GM21528 (cell line): ENCODE data around the gene EXOC4.

ENCODE experiments used
- ATAC-seq: cut with Tn5 transposase; IDR thresholded peaks from one replicate; pipeline ENCODE4 v1.9.1; 2021; ENCODE audit warnings: mild to moderate bottlenecking, moderate library complexity; ENCODE audit not compliant: unreplicated experiment, low FRiP score

Gene EXOC4

DNA sequence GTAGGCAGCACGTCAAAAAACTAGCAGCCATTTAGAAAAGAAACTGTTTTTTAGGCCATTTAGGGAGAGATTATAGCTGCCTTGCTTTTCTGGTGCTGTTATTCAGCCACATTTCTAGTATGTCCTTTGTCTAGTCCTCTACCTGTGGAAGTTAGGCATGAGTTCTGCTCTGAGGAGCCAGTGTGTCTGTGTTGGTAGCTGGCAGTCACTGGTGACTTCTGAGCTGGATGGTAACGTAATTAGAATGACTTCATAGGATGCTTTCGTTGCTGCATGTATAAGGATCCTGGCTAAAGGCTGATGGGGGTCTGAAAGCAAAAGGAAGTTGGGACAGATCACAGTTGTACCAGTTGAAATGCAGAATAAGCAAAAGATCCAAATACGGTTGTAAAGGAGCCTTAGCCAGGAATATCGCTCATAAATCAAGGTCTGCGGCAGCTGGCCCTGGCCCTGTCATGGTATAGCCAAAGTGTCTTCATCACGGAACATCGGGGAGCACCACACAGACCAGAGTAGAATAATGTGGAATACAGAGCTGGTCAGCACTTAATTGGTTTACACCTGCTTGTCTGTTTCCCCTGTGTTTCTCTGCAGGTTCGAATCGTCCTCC, 226.7 kb downstream of the EXOC4 start:
- ATAC-seq = no peak

GRCh38 chr7:133480868-133481267, 228.0 kb downstream of the EXOC4 start:
- no peak for ATAC-seq

DNA sequence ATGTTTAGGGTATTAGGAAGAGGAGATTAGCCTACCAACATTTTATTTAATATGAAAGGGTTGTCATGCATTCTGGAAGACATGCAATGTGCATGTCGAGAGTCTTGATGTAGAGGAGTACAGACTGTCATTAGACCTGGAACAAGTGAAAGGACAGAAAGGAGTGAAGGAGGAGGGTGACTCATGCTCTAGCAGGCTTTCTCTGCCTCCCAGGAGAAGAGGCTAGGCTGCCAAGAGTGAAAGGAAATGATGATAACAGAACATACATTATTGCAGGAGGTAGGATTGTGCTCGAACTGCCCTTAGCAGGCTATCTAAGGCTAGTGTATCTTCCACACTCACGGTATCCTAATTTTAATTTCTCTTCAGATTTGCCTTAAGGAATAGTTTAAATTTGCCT, 228.8 kb downstream of the EXOC4 start:
- no peak for ATAC-seq

GRCh38 chr7:133482599-133482998, 229.7 kb downstream of the EXOC4 start:
- ATAC-seq = no peak

GRCh38 chr7:133484086-133484485, 231.2 kb downstream of the EXOC4 start:
- ATAC-seq = no peak

DNA sequence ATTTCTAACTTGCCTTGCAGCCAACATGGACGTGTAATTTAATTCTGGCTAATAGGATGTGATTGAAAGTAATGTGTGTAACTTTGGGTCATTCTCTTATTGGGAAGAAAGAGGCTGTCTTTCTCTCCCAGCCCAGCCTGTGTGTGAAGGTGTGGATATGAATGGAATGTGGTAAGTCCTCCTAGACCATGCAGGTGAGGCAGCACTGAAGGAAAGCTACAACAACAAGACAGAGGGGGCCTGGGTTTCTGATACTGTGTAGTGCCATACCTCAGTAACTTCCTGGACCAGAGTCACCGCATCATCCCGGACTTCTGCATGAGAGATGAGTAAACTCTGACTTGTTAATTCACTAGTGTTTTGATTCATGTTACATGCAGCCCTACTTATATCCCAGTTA, 237.0 kb downstream of the EXOC4 start:
- no peak for ATAC-seq

- ATAC-seq = no peak
These were observed 238.4 kb downstream of the EXOC4 start for GRCh38 chr7:133491201-133491691.

DNA sequence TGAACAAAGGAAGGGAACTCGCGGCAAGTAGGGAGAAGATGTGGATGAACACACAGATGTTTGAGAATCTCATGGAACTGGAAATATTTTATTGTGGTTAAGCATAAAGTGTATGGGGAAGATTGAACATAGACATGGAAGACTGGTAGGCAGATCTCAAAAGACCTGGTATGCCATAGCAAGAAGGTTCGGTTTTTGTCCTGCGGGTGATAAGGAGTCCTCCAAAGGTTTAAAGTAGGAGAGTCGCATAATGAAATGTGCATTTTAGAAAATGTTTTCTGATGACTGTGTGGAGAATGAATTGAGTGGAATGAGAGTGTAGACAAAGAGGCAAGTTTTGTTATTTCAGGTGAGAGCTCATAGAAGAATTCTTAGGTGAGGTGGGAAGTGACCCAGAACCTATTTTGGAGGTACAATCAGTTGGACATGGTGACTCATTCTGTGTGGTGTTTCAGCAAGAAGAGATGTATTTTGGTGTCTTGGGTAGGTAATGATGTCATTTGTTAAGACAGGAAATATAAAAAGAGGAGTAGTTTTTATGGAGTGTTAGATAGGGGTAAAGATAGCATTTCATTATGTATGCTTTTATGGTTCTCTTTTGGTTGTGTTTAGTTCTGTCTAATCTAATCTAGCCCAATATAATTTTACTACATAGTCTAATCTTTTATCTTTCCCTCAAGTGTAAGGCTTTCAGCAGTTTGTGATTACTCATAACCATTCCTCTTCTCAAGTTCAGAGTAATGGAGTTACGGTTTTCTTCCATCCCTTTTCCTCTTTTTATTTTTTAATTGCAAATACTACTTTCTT, 239.2 kb downstream of the EXOC4 start:
- no peak for ATAC-seq

DNA sequence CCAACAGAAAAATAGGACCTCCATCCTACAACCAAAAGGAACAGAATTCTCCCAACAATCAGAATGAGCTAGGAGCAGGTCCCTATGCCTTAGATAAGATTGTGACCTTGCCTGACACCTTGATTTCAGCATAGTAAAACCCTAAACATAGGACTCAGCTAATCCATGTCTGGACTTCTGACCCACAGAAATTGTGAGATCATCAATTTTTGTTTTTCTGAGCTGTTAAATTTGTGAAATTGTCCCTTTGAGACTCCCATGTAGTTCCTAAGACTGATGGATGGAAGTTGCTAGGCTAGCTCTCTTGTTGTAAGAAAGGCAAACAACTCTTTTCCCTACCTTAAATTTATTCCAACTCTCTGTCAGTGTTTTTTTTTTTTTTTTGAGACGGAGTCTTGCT, 244.2 kb downstream of the EXOC4 start:
- ATAC-seq = no peak

DNA sequence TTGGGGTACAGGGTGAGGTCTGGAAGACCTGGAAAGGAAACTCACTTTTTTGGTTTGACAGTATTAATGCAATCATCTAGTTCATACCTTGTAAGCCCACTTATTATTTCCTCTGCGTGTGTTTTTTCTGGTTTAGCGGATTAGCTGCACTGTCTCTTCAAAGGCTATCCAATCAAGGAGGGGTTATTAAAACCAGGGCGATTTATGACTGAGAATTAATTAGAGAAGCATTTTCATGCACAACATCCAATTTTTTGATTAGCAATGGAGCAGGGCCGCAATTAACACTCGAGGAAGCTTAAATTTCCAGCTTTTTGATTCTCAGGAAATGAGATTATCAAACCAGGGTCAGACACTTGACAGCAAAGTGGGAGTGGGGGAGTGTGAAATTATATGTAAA, 248.9 kb downstream of the EXOC4 start:
- ATAC-seq = no peak

- ATAC-seq = no peak
These were observed 249.6 kb downstream of the EXOC4 start for GRCh38 chr7:133502498-133502897.

DNA sequence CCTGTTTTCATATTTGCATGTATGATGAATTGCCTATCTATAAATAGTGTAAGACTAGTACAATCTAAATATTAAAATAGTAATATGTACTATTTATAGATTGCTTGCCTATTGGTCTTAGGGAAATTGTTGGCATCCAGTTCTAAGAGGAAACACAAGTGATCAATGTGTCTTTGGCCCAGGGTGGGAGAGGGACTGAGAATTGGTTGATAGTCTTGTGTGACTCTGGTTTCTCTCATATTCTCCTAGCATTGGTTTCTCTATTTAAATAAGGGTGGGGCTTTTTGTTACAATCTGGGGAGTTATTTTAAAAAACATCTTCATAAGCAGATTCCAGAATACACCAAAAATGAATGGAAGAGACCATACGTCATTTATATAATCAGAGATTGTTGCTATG, 250.1 kb downstream of the EXOC4 start:
- no peak for ATAC-seq

- no peak for ATAC-seq
These were observed 251.9 kb downstream of the EXOC4 start for GRCh38 chr7:133504825-133505224.

GRCh38 chr7:133509822-133510221, 256.9 kb downstream of the EXOC4 start:
- no peak for ATAC-seq

GRCh38 chr7:133510326-133511055, 257.6 kb downstream of the EXOC4 start:
- no peak for ATAC-seq

GRCh38 chr7:133511252-133511651, 258.4 kb downstream of the EXOC4 start:
- no peak for ATAC-seq

DNA sequence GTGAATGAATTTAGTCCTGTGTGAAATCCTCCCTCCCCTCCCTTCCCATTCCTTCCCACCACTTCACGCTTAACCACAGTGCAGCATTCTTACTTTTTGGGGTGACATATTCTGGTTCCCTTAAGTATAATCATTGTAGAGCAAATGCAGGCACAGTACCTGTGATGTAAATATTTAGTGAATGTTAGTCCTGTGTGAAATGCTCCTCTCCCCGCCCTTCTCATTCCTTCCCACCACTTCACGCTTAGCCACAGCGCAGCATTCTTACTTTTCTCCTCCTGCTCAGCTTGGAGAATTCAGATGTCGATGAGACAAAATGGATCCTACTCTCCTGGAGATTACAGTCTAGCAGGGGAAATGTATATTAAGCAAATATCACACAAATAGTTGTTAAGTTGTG, 258.8 kb downstream of the EXOC4 start:
- ATAC-seq = no peak

DNA sequence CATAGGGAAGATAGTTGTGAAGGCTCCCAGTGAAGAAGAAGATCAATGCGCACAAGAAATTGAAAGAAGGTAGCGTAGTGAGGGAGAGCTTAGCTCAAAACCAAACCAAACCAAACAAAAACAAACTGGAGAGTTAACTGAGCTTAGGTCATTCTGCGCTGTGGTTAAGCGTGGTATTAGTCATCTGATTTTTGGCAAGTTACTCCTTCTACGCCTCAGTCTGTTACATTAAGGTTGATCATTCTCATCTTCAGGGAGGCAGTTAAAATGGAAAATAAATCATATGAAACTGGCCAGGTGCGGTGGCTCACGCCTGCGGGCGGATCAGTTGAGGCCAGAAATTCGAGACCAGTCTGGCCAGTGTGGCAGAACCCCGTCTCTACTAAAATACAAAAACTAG, 259.7 kb downstream of the EXOC4 start:
- ATAC-seq = no peak

GRCh38 chr7:133513608-133514007, 260.7 kb downstream of the EXOC4 start:
- ATAC-seq = no peak

- ATAC-seq = no peak
These were observed 261.7 kb downstream of the EXOC4 start for GRCh38 chr7:133514551-133514950.

- ATAC-seq = no peak
These were observed 264.9 kb downstream of the EXOC4 start for GRCh38 chr7:133517766-133518165.
